Activated T-helper 2 cell treated with anti-CD3 and anti-CD28 coated beads, Interferon-gamma antibody, Interleukin-2, Interleukin-4, amounts not matched to agents 10 μg/mL and 5 μg/mL and 100 μg/mL, durations not matched to agents 14 hours and 24 hours and 36 hours (primary cell): ENCODE results near the gene TOX2. TPM values are rescaled to one million over a fixed set of nuclear protein-coding genes. Genes with fewer than 3 reads are reported as not detected.

Source experiments
- DNase-seq: peaks from one replicate; pipeline ENCODE4 v3.0.0; 2021; ENCODE audit warnings: low spot score
- H3K27ac Mint-ChIP-seq: one replicate; pipeline ENCODE4 v1.8.0; 2021; ENCODE audit warnings: mixed read lengths
- H3K27me3 Mint-ChIP-seq: one replicate; pipeline ENCODE4 v1.8.0; 2021; ENCODE audit warnings: low read depth, mixed read lengths
- H3K36me3 Mint-ChIP-seq: one replicate; pipeline ENCODE4 v1.8.0; 2021; ENCODE audit warnings: low read depth, mixed read lengths
- H3K4me1 Mint-ChIP-seq: one replicate; pipeline ENCODE4 v1.8.0; 2021; ENCODE audit warnings: low read depth, mixed read lengths
- H3K4me3 Mint-ChIP-seq: one replicate; pipeline ENCODE4 v1.8.0; 2021; ENCODE audit warnings: low read depth, mild to moderate bottlenecking, moderate library complexity, mixed read lengths
- H3K9me3 Mint-ChIP-seq: one replicate; pipeline ENCODE4 v1.8.0; 2021; ENCODE audit warnings: mixed read lengths
- intact Hi-C: fragments of 100-400 bp; cut with micrococcal nuclease; formaldehyde crosslinking; loops from one replicate; pipeline ENCODE4 v1.15.1; 2023
- total RNA-seq: library from RNA; stranded (reverse); gene quantifications from 2 replicates; pipeline ENCODE4 v1.2.3, GENCODE V29; 2022

Gene TOX2
- total RNA-seq, 1 donor from 2014 or later, result 2.4 TPM

- H3K27me3 Mint-ChIP-seq, result peaks cover 33% of the 10 kb centered on the region
- no peak overlapping the region for H3K27ac Mint-ChIP-seq
- DNase-seq, result no peak
- H3K36me3 Mint-ChIP-seq, result no peaks in the 10 kb centered on the region
- peaks cover 75% of the 10 kb centered on the region for H3K4me1 Mint-ChIP-seq
- H3K9me3 Mint-ChIP-seq, result no peaks in the 10 kb centered on the region
- no peak overlapping the region for H3K4me3 Mint-ChIP-seq
- intact Hi-C loops, result no loop called here
Measured at GRCh38 chr20:43944653-43945235, 30.1 kb downstream of the TOX2 start.

GRCh38 chr20:43945391-43946205 is 30.9 kb downstream of the TOX2 start:
- H3K27ac Mint-ChIP-seq, result no peak overlapping the region
- intact Hi-C loops, result no loop called here
- no peak overlapping the region for H3K4me3 Mint-ChIP-seq
- H3K4me1 Mint-ChIP-seq, result peaks cover 75% of the 10 kb centered on the region
- no peaks in the 10 kb centered on the region for H3K9me3 Mint-ChIP-seq
- no peaks in the 10 kb centered on the region for H3K36me3 Mint-ChIP-seq
- H3K27me3 Mint-ChIP-seq, result peaks cover 35% of the 10 kb centered on the region
- DNase-seq, result no peak

DNA sequence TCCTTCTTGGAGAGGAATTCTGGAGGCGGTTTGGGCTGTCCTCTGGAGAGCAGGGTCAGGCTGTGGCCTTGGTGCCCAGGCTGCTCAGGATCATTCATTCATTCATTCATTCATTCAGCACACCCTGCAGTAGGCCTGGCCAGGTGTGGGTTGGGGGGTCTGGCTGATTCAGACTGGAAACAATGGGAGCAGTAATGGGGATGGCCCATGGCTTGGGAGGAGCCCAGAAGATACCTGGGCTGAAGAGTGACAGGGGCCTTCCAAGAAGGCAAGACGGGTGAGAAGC is 31.5 kb downstream of the TOX2 start:
- no peak overlapping the region for H3K4me3 Mint-ChIP-seq
- no peaks in the 10 kb centered on the region for H3K36me3 Mint-ChIP-seq
- DNase-seq, result no peak
- intact Hi-C loops, result no loop called here
- no peaks in the 10 kb centered on the region for H3K9me3 Mint-ChIP-seq
- H3K4me1 Mint-ChIP-seq, result peaks cover 72% of the 10 kb centered on the region
- peaks cover 35% of the 10 kb centered on the region for H3K27me3 Mint-ChIP-seq
- H3K27ac Mint-ChIP-seq, result no peak overlapping the region

DNA sequence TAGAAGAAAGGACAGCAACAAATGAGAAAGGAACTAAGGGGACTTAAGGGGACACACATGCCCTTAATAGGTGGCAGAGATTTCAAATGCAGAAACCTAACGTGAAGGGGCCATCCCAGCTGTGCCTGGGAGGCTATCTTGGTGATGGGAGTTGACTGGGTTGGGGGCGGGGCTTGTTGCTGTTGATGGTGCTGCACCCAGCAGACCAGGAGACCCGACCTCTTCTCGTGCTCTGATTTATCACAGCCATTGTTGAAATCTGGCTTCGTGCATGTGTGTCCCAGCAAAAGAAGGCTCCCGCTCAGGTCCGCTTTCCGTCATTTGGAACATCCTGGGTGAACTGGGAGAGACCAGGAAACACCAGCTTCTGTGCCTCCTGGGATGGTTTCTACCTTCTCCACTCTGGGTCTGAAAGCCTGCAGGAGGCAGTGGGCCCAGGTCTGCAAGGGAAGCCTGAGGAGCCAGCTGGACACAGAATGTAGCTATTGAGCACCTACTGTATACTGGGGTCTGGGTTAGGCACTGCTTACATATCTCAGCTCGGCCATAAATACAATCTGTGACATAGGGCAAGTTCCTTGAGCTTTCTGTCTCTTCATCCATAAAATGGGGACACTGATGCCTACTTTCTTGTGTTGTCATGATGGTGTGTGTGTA is 32.1 kb downstream of the TOX2 start:
- H3K27ac Mint-ChIP-seq, result no peak overlapping the region
- no peak overlapping the region for H3K4me3 Mint-ChIP-seq
- peaks cover 35% of the 10 kb centered on the region for H3K27me3 Mint-ChIP-seq
- H3K36me3 Mint-ChIP-seq, result no peaks in the 10 kb centered on the region
- no peaks in the 10 kb centered on the region for H3K9me3 Mint-ChIP-seq
- intact Hi-C loops, result no loop called here
- peaks cover 68% of the 10 kb centered on the region for H3K4me1 Mint-ChIP-seq
- DNase-seq, result no peak

DNA sequence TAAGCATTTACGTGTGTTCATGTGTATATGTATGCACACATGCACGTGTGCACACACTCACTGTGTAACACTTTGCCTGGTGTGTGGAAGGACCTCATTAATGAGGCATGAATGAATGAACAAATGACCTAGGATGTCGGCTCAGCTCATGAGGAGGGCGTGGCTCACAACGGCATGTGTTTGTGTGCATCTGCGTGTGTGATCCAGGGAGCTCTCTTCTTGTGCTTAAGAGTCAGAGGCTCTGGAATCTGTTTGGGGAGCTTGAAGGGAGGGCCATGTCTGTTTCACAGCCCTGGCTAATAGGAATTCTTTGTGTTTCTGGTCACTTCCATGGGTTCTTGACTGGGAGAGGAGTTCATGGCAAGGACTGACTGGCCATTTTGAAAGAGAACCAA is 32.7 kb downstream of the TOX2 start:
- intact Hi-C loops, result no loop called here
- H3K27me3 Mint-ChIP-seq, result peaks cover 35% of the 10 kb centered on the region
- H3K4me1 Mint-ChIP-seq, result peaks cover 66% of the 10 kb centered on the region
- H3K27ac Mint-ChIP-seq, result no peak overlapping the region
- DNase-seq, result no peak
- H3K9me3 Mint-ChIP-seq, result no peaks in the 10 kb centered on the region
- H3K36me3 Mint-ChIP-seq, result no peaks in the 10 kb centered on the region
- H3K4me3 Mint-ChIP-seq, result no peak overlapping the region

DNA sequence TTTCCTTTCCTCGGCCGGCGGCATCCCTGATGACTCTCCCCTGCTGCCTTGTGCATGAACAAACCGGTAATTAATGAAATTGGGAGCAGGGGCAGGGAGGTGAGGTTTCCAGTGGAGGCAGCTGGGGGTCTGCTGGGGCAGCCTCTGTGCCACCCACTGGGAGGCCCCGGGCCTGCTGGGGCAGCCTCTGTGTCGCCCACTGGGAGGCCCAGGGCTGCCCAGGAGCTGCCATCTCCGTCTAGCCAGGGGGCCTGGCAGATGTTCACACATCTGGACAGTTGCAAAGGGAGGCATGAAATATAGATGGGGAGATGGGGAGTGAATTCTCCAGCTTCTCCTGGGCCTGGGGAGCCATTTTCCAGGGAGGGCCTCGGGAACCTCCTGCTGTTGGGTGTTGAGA is 33.8 kb downstream of the TOX2 start:
- Mint-ChIP-seq H3K27ac (no peak overlapping the region), H3K4me1 (peaks cover 69% of the 10 kb centered on the region), H3K27me3 (peaks cover 44% of the 10 kb centered on the region), H3K4me3 (no peak overlapping the region), H3K9me3 (no peaks in the 10 kb centered on the region), H3K36me3 (no peaks in the 10 kb centered on the region)
- no peak for DNase-seq
- intact Hi-C loops, result no loop called here

DNA sequence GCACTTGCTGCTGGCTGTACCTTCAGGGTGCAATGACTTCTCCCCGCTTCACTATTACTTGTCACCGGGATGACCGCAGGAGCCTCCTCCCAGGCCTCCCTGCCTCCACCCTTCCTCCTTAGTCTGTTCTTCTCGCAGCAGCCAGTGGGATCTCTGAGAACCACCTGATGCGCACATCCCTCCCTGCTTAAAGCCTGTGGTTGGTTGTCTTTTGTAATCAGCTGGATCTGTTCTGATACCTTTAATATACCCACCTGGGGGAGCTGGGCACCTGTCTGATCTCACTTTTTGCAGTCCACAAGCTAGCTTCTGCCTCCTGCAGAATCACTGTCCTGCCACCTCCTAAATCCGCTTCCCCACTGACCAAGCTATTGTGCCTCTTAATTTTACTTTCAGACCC is 34.6 kb downstream of the TOX2 start:
- H3K36me3 Mint-ChIP-seq, result no peaks in the 10 kb centered on the region

GRCh38 chr20:43949741-43950618 is 35.3 kb downstream of the TOX2 start:
- intact Hi-C loops, result loop anchor here (1.0 to 10.0 kb wide), 4 partner anchors 8 to 265 kb away; partner anchors contain the start of gene OSER1
- peak; percentile 87 for DNase-seq
- Mint-ChIP-seq H3K36me3 (no peaks in the 10 kb centered on the region), H3K27me3 (peaks cover 51% of the 10 kb centered on the region), H3K4me3 (peak overlapping the region; percentile 57), H3K27ac (peak overlapping the region; percentile 36), H3K9me3 (no peaks in the 10 kb centered on the region), H3K4me1 (peaks cover 74% of the 10 kb centered on the region)

More for the DNA sequence above, 34.6 kb downstream of the TOX2 start:
- intact Hi-C loops, result no loop called here
- H3K27ac Mint-ChIP-seq, result no peak overlapping the region
- peaks cover 70% of the 10 kb centered on the region for H3K4me1 Mint-ChIP-seq
- no peaks in the 10 kb centered on the region for H3K9me3 Mint-ChIP-seq
- H3K4me3 Mint-ChIP-seq, result no peak overlapping the region
- H3K27me3 Mint-ChIP-seq, result peaks cover 50% of the 10 kb centered on the region
- DNase-seq, result no peak

GRCh38 chr20:43953919-43954592 is 39.4 kb downstream of the TOX2 start:
- H3K27ac Mint-ChIP-seq, result no peak overlapping the region
- DNase-seq, result no peak
- H3K4me3 Mint-ChIP-seq, result no peak overlapping the region
- H3K9me3 Mint-ChIP-seq, result peaks cover 18% of the 10 kb centered on the region
- H3K36me3 Mint-ChIP-seq, result peaks cover 22% of the 10 kb centered on the region
- intact Hi-C loops, result loop anchor here (2.0 to 10.0 kb wide), 7 partner anchors 13 to 261 kb away; partner anchors contain the start of gene OSER1
- peaks cover 34% of the 10 kb centered on the region for H3K27me3 Mint-ChIP-seq
- H3K4me1 Mint-ChIP-seq, result peaks cover 69% of the 10 kb centered on the region

DNA sequence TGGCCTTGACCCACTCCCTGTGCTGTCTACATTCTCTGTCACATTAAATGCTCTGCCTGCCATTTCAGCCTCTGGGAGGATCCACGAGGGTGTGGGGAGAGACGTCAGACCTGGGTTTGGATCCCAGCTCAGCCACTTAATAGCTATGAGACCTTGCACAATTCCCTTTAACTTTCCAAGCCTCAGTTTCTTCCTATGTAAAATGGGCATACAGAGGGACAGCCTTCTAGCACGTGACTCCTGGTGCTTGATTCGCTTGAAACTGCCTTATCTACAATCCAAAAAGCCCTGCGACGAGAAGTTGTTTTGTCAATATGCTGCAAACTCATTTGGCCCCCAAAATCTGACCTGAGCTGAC is 40.0 kb downstream of the TOX2 start:
- no peak overlapping the region for H3K27ac Mint-ChIP-seq
- no peak for DNase-seq
- H3K4me1 Mint-ChIP-seq, result peaks cover 69% of the 10 kb centered on the region
- intact Hi-C loops, result loop anchor here (1.0 to 10.0 kb wide), 9 partner anchors 14 to 260 kb away; partner anchors contain the start of gene OSER1
- H3K9me3 Mint-ChIP-seq, result peaks cover 18% of the 10 kb centered on the region
- peaks cover 28% of the 10 kb centered on the region for H3K27me3 Mint-ChIP-seq
- H3K4me3 Mint-ChIP-seq, result peak overlapping the region; percentile 24
- peaks cover 22% of the 10 kb centered on the region for H3K36me3 Mint-ChIP-seq

GRCh38 chr20:43955062-43955749 is 40.6 kb downstream of the TOX2 start:
- peaks cover 65% of the 10 kb centered on the region for H3K4me1 Mint-ChIP-seq
- H3K36me3 Mint-ChIP-seq, result peaks cover 22% of the 10 kb centered on the region
- H3K27me3 Mint-ChIP-seq, result peaks cover 26% of the 10 kb centered on the region
- H3K4me3 Mint-ChIP-seq, result peak overlapping the region; percentile 24
- peak; percentile 40 for DNase-seq
- H3K9me3 Mint-ChIP-seq, result peaks cover 18% of the 10 kb centered on the region
- H3K27ac Mint-ChIP-seq, result peak overlapping the region; percentile 77
- intact Hi-C loops, result loop anchor here (1.0 to 10.0 kb wide), 8 partner anchors 14 to 260 kb away; partner anchors contain the start of gene OSER1
